Measurements from ENCODE around the gene KCTD6. TPM values are rescaled to one million over a fixed set of nuclear protein-coding genes. Genes with fewer than 3 reads are reported as not detected.

Gene KCTD6
- total and polyA plus RNA-seq, 12 donors: 7.2 to 19.9 (median 11.7) TPM

DNA sequence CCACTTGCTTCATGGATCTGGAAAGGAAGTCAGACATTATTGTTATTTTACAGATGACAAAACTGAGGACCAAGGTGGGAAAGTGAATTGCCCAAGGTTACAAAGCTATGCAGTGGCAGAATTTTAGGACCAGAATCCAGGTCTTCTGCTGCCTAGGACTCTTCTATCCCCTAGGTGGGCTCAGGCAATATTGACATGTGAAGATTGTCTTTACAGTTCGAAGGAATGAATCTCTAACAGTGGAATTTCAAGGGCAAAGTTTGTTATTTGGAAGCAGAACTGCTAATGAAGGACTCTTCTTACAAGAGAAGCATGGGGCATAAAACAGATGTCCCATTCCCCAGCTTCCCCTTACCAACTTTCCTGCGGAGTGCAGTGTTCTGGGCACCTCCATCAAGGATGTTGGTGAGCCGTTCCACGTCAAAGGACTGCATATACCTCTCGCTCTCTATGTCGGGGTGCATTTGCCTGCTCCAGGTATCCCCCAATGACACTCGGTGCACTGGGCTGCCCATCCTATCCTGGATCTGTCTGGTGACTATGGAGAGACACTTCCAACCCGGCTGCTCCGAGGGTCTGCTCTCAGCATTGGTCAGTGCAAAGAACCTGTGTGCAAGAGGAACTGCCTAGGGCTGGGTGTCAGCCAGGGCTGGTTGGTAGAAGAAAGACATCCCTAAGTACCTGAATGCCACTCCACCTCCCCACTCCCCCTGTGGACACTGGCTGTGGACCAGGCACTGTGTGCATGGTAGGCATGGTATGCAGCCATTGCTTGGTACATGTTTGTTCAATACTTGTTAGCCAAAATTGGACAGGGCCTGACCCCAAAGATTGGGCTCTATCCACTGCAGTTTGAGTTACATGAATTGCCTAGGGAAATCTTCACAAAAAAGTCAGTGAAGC, 42.9 kb downstream of the KCTD6 start:
- Histone ChIP-seq H3K4me3 (no peak overlapping the region), H3K27me3 (no peaks in the 10 kb centered on the region), H3K36me3 (replicated peaks in 1 of 2) (peaks cover 0 to 13% of the 10 kb centered on the region in 2 donors), H3K9me3 (replicated peaks in 1 of 3) (no peaks in the 10 kb centered on the region), H3K27ac (no peak overlapping the region), H3K4me1 (replicated peaks in 1 of 2) (peaks cover 18 to 32% of the 10 kb centered on the region in 2 donors)
- WGBS, 4 donors: 92 to 95% (median 94%) methylated on average over 6 to 9 of the region's 9 CpGs
- no peak for TF ChIP-seq POLR2A (IDR thresholded peaks at IDR 0.05)
- TF ChIP-seq, protein P1, sequence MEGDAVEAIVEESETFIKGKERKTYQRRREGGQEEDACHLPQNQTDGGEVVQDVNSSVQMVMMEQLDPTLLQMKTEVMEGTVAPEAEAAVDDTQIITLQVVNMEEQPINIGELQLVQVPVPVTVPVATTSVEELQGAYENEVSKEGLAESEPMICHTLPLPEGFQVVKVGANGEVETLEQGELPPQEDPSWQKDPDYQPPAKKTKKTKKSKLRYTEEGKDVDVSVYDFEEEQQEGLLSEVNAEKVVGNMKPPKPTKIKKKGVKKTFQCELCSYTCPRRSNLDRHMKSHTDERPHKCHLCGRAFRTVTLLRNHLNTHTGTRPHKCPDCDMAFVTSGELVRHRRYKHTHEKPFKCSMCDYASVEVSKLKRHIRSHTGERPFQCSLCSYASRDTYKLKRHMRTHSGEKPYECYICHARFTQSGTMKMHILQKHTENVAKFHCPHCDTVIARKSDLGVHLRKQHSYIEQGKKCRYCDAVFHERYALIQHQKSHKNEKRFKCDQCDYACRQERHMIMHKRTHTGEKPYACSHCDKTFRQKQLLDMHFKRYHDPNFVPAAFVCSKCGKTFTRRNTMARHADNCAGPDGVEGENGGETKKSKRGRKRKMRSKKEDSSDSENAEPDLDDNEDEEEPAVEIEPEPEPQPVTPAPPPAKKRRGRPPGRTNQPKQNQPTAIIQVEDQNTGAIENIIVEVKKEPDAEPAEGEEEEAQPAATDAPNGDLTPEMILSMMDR (IDR thresholded peaks at IDR 0.05): no peak
- intact Hi-C loops (cut with DNase I): loop anchor here (5.0 to 10.0 kb wide), 4 partner anchors 70 to 220 kb away; no protein-coding TSS in a partner anchor
- DNase-seq: no peak

DNA sequence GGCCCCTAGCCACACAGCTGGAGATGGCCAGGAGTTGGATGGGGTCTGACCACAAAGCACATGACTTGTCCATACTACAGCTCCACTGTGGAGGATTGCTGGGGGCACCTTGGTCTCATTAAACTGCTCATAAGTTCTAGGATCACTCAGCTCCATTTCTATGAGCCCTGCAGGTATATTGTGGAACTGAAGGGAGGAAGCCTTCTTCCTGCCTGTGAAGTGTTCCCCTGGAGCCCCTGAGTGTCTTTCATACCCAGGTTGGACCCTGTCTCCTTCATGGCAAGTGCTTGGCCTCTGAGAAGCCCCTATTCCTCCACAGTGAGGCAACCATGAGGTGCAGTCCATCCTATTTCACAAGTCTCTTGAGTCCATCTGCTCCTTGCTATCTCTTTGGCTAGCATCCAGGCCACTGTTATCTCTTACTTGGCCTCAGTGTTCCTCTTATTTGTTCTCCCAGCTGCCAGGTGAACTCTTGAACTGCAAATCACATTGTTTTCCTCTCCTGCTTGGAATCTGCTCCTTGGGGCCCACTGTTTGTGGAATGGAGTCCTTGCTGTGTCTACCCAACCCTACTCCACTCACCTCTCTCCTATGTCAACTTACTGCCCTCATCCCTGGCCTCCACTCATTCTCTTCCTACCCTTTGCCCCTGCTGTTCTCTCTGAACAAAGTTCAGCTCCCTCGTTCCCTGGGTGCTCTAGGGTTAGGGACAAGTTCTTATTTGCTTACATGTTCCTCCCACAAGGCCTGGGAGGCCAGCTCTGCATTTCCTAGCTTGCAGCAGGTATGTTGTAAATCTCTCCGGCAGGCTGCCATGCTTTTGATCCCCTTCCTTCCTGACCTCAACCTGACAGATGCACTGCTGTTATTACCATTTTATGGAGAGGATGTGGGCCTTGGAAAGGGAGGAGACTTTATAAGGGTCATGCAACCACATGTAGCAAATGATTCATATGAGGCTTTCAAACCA, 43.9 kb downstream of the KCTD6 start:
- H3K9me3 ChIP-seq (replicated peaks in 1 of 3): no peaks in the 10 kb centered on the region
- intact Hi-C loops (cut with DNase I): loop anchor here (10.0 kb wide), 3 partner anchors 71 to 221 kb away; no protein-coding TSS in a partner anchor
- DNase-seq: peak in 2 of 7 donors; percentile 49 to 50
- H3K4me3 ChIP-seq: no peak overlapping the region
- TF ChIP-seq POLR2A (IDR thresholded peaks at IDR 0.05): no peak
- TF ChIP-seq, protein P1 (IDR thresholded peaks at IDR 0.05): no peak
- H3K27me3 ChIP-seq: no peaks in the 10 kb centered on the region
- H3K4me1 ChIP-seq (replicated peaks in 1 of 2): peaks cover 18 to 32% of the 10 kb centered on the region in 2 donors
- H3K36me3 ChIP-seq (replicated peaks in 1 of 2): peaks cover 0 to 13% of the 10 kb centered on the region in 2 donors
- peak overlapping the region in 3 of 5 donors; percentile 72 to 85 (median 79) for H3K27ac ChIP-seq
- 16 to 44% (median 34%) methylated on average over 2 of the region's 2 CpGs for WGBS, 4 donors

DNA sequence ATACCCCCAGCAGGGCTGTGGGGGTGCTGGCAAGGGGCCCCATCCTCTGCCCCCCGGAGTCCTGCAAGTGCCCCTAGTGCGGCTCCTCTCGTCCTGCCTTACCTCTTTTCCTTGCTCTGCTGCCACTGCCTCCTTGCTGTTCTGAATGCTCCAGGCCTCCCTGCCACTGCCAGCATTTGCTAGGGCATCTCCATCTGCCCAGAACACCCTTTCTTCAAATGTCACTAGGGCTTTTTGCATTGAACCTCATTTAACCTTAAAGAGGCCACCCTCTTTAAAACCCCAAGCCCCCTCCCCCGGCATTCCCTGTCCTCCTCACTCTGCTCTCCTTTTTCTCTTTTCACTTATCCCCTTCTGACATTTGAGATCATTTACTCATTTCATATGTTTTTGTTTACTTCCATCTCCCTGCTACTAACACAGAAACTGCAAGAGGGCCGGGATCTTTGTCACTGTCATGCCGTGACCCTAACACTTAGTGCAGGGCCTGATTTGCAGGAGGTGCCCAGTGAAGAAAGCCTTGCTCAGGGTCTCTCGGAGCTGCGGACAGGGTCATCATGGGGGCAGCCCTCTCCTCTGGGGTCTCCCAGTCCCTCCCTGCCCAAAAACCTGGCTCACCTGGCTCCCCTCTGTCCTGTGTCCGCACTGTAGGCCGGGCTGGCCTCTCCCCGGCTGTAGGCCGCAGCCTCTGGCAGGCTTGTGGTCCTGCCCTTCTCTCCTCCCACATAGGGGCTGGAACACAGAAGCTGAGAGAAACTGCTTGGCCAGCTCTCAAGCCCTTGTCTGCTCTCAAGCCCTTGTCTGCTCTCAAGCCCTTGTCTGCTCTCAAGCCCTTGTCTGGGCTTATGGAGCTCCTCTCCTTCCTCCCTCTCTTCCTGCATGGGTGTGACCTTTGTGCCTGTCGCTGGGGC, 44.9 kb downstream of the KCTD6 start, which contains the start of gene ACOX2:
ACOX2 (minus strand) TSS at position 690 of the 911 bp plus-strand sequence. CDS start 2,084 bp downstream, outside the sequence.
- H3K4me1 ChIP-seq (replicated peaks in 1 of 2): peaks cover 18 to 32% of the 10 kb centered on the region in 2 donors
- DNase-seq: peak; percentile 43 to 84 (median 72)
- no peaks in the 10 kb centered on the region for H3K27me3 ChIP-seq
- intact Hi-C loops (cut with DNase I): loop anchor here (10.0 kb wide), 3 partner anchors 72 to 222 kb away; no protein-coding TSS in a partner anchor
- no peaks in the 10 kb centered on the region for H3K9me3 ChIP-seq (replicated peaks in 1 of 3)
- WGBS, 4 donors: 42 to 55% (median 48%) methylated on average over 9 to 13 of the region's 13 CpGs
- TF ChIP-seq, protein P1 (IDR thresholded peaks at IDR 0.05): no peak
- peak; percentile 21 to 62 for TF ChIP-seq POLR2A (IDR thresholded peaks at IDR 0.05)
- peak within 1 kb of the TSS in 1 of 4 donors; percentile 47 for H3K4me3 ChIP-seq
- peaks cover 0 to 13% of the 10 kb centered on the region in 2 donors for H3K36me3 ChIP-seq (replicated peaks in 1 of 2)
- peak within 1 kb of the TSS; percentile 12 to 85 (median 72) for H3K27ac ChIP-seq
